SK-N-SH (cell line): ENCODE results near the gene FAM83E.

Source experiments
- CTCF ChIP-seq: fragments of 200-600 bp; sonication (generic); IDR thresholded peaks from 2 replicates; pipeline ENCODE4 v1.6.1; 2017; ENCODE audit warnings: antibody characterized with exemption, mild to moderate bottlenecking, moderate library complexity
- FOXJ3 ChIP-seq: sonication (generic); formaldehyde crosslinking; IDR thresholded peaks from 2 replicates; pipeline ENCODE4 v1.5.1; 2020; ENCODE audit warnings: mild to moderate bottlenecking, missing genetic modification reagents
- REST ChIP-seq: IDR thresholded peaks from 2 replicates; pipeline ENCODE4 v1.6.1; 2012; ENCODE audit warnings: mild to moderate bottlenecking, low read depth, low read length, moderate library complexity
- TAF1 ChIP-seq: IDR thresholded peaks from 2 replicates; pipeline ENCODE4 v1.6.1; 2012; ENCODE audit warnings: low read depth, mild to moderate bottlenecking, low read length, moderate library complexity, borderline replicate concordance
- YY1 ChIP-seq: IDR thresholded peaks from 2 replicates; pipeline ENCODE4 v1.4.0; 2012; ENCODE audit warnings: low read depth, mild to moderate bottlenecking

GRCh38 chr19:48609571-48610108 is 5.2 kb downstream of the FAM83E start:
- TF ChIP-seq CTCF (no peak), FOXJ3 (CRISPR knock-in tag) (no peak), REST (no peak), YY1 (no peak), TAF1 (no peak)
